Naive thymus-derived CD8-positive, alpha-beta T cell (primary cell): ENCODE data around the gene IL17B. TPM values are rescaled to one million over a fixed set of nuclear protein-coding genes. Genes with fewer than 3 reads are reported as not detected.
A peak's percentile ranks its signal among the peaks of the same experiment; 100 is the strongest.

ENCODE experiments used
- ATAC-seq, 2 donors: fragments of 150-1000 bp; cut with Tn5 transposase in 1 of 2; sonication (Bioruptor Pico), chemical (Tn5 transposase) in 1 of 2; 1 replicate in 1 of 2; 2 replicates in 1 of 2; pipeline ENCODE4 v1.10.0; 2021; ENCODE audit warnings: mild to moderate bottlenecking in 2 of 2, moderate library complexity in 2 of 2
- POLR2A ChIA-PET: fragments of 350-600 bp; sonication (Branson Sonifier 250); formaldehyde crosslinking; loops from one replicate; lab custom pipeline; 2021; ENCODE audit warnings: antibody characterized with exemption; lab: Charles Lee
- DNase-seq, 10 donors: peaks; one replicate each; pipeline versions ENCODE4 v3.0.0 to v3.0.0-alpha.2; 2020 to 2022
- H3K27ac Mint-ChIP-seq, 10 donors: one replicate each; pipeline ENCODE4 v1.8.0; 2020 to 2022; ENCODE audit warnings: mild to moderate bottlenecking in 10 of 10, mixed read lengths in 10 of 10, moderate library complexity in 4 of 10, inconsistent platforms in 1 of 10
- H3K27me3 Mint-ChIP-seq, 5 donors: one replicate each; pipeline ENCODE4 v1.8.0; 2021 to 2022; ENCODE audit warnings: mixed read lengths in 5 of 5
- H3K36me3 Mint-ChIP-seq, 3 donors: one replicate each; pipeline ENCODE4 v1.8.0; 2020 to 2022; ENCODE audit warnings: mixed read lengths in 3 of 3, mild to moderate bottlenecking in 2 of 3, inconsistent platforms in 1 of 3
- H3K4me1 Mint-ChIP-seq, 4 donors: one replicate each; pipeline ENCODE4 v1.8.0; 2021 to 2022; ENCODE audit warnings: mixed read lengths in 4 of 4
- H3K4me3 Mint-ChIP-seq, 10 donors: one replicate each; pipeline ENCODE4 v1.8.0; 2020 to 2022; ENCODE audit warnings: mild to moderate bottlenecking in 10 of 10, mixed read lengths in 10 of 10, moderate library complexity in 6 of 10, inconsistent platforms in 1 of 10
- H3K9me3 Mint-ChIP-seq, 9 donors: one replicate each; pipeline ENCODE4 v1.8.0; 2020 to 2022; ENCODE audit warnings: mixed read lengths in 9 of 9, mild to moderate bottlenecking in 3 of 9, inconsistent platforms in 1 of 9, moderate library complexity in 1 of 9
- polyA plus RNA-seq, 3 donors: library from polyadenylated mRNA; unstranded; fragments of 300-500 nt; fragmentation: Illumina TruSeq; gene quantifications; one replicate each; pipeline ENCODE4 v1.2.3, GENCODE V29; 2021
- total RNA-seq, 8 experiments: library from RNA in 2 of 8; stranded (reverse) in 2 of 8; gene quantifications; one replicate each; pipeline ENCODE4 v1.2.3 and lab custom pipeline; 2021 to 2026

The IL17B gene
- total and polyA plus RNA-seq, 5 experiments from 2014 or later, result not detected

GRCh38 chr5:149420545-149421371 is 41.7 kb upstream of the IL17B start:
- peaks cover 0 to 12% (median 6%) of the 10 kb centered on the region in 4 donors for H3K4me1 Mint-ChIP-seq
- no peak overlapping the region for H3K4me3 Mint-ChIP-seq
- ATAC-seq (no peak), DNase-seq (no peak)
- no peaks in the 10 kb centered on the region for H3K9me3 Mint-ChIP-seq
- no peaks in the 10 kb centered on the region for H3K36me3 Mint-ChIP-seq
- POLR2A ChIA-PET, result no interaction called here
- H3K27ac Mint-ChIP-seq, result no peak overlapping the region
- peaks cover 0 to 3% (median 0%) of the 10 kb centered on the region in 5 donors for H3K27me3 Mint-ChIP-seq

- Mint-ChIP-seq H3K9me3 (no peaks in the 10 kb centered on the region), H3K4me3 (no peak overlapping the region), H3K27ac (peak overlapping the region in 2 of 10 donors; percentile 3 to 29), H3K36me3 (no peaks in the 10 kb centered on the region), H3K27me3 (peaks cover 0 to 3% (median 0%) of the 10 kb centered on the region in 5 donors), H3K4me1 (peaks cover 0 to 12% (median 6%) of the 10 kb centered on the region in 4 donors)
- POLR2A ChIA-PET, result no interaction called here
- DNase-seq, result peak in 1 of 10 donors; percentile 50
- ATAC-seq, result no peak
These were observed 40.9 kb upstream of the IL17B start for GRCh38 chr5:149419859-149420544.

DNA sequence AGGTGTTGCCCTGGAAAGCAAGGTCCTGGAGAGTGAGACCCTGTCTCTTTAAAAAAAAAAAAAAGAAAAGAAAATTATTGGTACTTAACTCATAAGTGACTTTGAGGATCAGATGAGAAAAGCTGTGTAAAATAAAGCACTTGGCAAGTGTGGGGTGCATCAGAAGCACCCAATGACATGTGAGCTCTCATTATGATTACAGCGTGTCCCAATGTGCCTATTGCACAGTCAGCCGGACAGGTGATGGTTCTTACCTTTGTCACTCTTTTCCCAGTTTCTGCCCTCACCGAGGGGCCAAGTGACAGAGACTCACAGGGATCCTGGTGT is 40.4 kb upstream of the IL17B start:
- peaks cover 0 to 3% (median 0%) of the 10 kb centered on the region in 5 donors for H3K27me3 Mint-ChIP-seq
- DNase-seq (no peak), ATAC-seq (no peak)
- no peak overlapping the region for H3K27ac Mint-ChIP-seq
- no peaks in the 10 kb centered on the region for H3K9me3 Mint-ChIP-seq
- POLR2A ChIA-PET, result no interaction called here
- H3K4me3 Mint-ChIP-seq, result no peak overlapping the region
- H3K4me1 Mint-ChIP-seq, result peaks cover 0 to 12% (median 6%) of the 10 kb centered on the region in 4 donors
- no peaks in the 10 kb centered on the region for H3K36me3 Mint-ChIP-seq

GRCh38 chr5:149418910-149419531 is 39.9 kb upstream of the IL17B start:
- ATAC-seq, result no peak
- no peak for DNase-seq
- POLR2A ChIA-PET, result no interaction called here
- no peaks in the 10 kb centered on the region for H3K9me3 Mint-ChIP-seq
- H3K27ac Mint-ChIP-seq, result no peak overlapping the region
- H3K36me3 Mint-ChIP-seq, result no peaks in the 10 kb centered on the region
- H3K4me1 Mint-ChIP-seq, result peaks cover 0 to 12% (median 6%) of the 10 kb centered on the region in 4 donors
- peaks cover 0 to 3% (median 0%) of the 10 kb centered on the region in 5 donors for H3K27me3 Mint-ChIP-seq
- no peak overlapping the region for H3K4me3 Mint-ChIP-seq

- H3K36me3 Mint-ChIP-seq, result no peaks in the 10 kb centered on the region
- POLR2A ChIA-PET, result no interaction called here
- H3K27me3 Mint-ChIP-seq, result peaks cover 0 to 3% (median 0%) of the 10 kb centered on the region in 5 donors
- no peak overlapping the region for H3K4me3 Mint-ChIP-seq
- no peak for ATAC-seq
- peaks cover 0 to 9% (median 6%) of the 10 kb centered on the region in 4 donors for H3K4me1 Mint-ChIP-seq
- DNase-seq, result peak in 1 of 10 donors; percentile 41
- no peaks in the 10 kb centered on the region for H3K9me3 Mint-ChIP-seq
- peak overlapping the region in 2 of 10 donors; percentile 14 to 27 for H3K27ac Mint-ChIP-seq
These were observed 38.7 kb upstream of the IL17B start for GRCh38 chr5:149417711-149418368.

DNA sequence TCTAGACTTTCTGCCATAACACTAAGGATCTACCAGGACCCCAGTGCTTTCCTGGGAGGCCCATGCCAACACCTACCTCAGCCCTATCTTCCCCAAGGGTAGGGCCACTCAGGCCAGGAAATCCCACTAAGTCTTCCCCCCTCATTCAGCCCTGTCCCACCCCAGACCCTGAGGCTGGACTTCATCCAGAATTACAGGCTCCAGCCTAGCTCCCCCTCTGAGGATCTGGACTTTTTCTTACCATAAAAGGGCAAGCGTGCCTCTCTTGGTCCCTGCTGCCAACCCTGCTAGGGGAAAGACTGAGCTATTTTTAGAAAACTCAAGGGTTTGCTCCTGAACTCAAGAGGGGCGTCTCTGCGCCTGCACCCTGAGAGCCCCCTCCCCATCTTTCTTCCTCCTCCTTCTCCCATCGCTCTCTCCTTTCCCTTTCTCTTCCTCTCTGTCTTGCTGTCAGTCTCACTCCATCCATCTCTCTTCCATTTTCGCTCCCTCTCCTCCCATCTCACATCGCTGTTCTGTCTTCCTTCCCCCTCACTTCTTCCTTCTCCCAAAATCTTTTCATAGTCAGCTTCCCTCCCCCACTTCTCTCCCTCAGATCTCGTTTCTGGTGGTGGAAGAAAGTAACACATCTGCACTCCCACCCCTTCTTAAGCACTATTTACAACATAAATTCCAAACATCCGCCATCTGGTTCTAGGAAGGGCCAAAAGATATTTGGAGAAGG is 38.1 kb upstream of the IL17B start:
- H3K36me3 Mint-ChIP-seq, result no peaks in the 10 kb centered on the region
- peak overlapping the region in 2 of 10 donors; percentile 14 to 27 for H3K27ac Mint-ChIP-seq
- POLR2A ChIA-PET, result no interaction called here
- peaks cover 0 to 5% (median 4%) of the 10 kb centered on the region in 4 donors for H3K4me1 Mint-ChIP-seq
- DNase-seq (peak in 1 of 10 donors; percentile 15), ATAC-seq (no peak)
- H3K9me3 Mint-ChIP-seq, result no peaks in the 10 kb centered on the region
- no peak overlapping the region for H3K4me3 Mint-ChIP-seq
- peaks cover 0 to 3% (median 0%) of the 10 kb centered on the region in 5 donors for H3K27me3 Mint-ChIP-seq

- Mint-ChIP-seq H3K27ac (no peak overlapping the region), H3K4me3 (no peak overlapping the region), H3K9me3 (no peaks in the 10 kb centered on the region), H3K4me1 (peaks cover 0 to 2% (median 0%) of the 10 kb centered on the region in 4 donors), H3K27me3 (peaks cover 0 to 3% (median 0%) of the 10 kb centered on the region in 5 donors), H3K36me3 (no peaks in the 10 kb centered on the region)
- peak in 1 of 10 donors; percentile 37 for DNase-seq
- POLR2A ChIA-PET, result no interaction called here
- no peak for ATAC-seq
These were observed 36.2 kb upstream of the IL17B start for GRCh38 chr5:149415066-149415967.

GRCh38 chr5:149414405-149415065 is 35.4 kb upstream of the IL17B start:
- ATAC-seq (no peak), DNase-seq (peak in 1 of 10 donors; percentile 38)
- Mint-ChIP-seq H3K9me3 (no peaks in the 10 kb centered on the region), H3K27me3 (peaks cover 0 to 5% (median 0%) of the 10 kb centered on the region in 5 donors), H3K4me3 (no peak overlapping the region), H3K27ac (no peak overlapping the region), H3K36me3 (no peaks in the 10 kb centered on the region), H3K4me1 (peaks cover 0 to 2% (median 0%) of the 10 kb centered on the region in 4 donors)
- POLR2A ChIA-PET, result no interaction called here

DNA sequence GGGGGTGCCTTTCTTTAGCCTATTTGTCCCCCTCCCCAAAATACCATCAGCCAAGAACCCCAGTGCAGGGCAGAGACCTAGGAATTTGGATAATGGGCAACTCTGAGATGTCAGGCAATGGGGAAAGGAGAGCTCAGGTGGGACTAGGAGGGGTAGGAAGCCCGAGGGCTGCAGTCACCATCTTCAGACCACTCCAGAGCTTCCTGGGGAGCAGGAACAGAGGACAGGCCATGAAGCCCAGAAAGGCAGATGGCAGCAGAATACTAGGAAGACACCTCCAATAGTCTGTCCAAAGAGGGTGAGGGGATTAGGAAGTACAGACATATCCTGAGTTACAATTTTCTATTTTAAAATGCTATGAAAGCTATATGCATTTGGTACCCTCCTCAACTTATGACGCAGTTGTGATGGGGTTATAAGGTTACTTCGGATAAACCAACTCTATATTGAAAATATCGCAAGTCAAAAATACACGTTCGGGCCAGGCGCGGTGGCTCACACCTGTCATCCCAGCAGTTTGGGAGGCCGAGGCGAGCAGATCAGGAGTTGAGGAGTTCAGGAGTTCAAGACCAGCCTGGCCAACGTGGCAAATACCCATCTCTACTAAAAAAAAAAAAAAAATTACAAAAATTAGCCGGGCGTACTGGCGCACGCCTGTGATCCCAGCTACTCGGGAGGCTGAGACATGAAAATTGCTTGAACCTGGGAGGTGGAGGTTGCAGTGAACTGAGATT is 34.6 kb upstream of the IL17B start:
- Mint-ChIP-seq H3K4me1 (peaks cover 0 to 2% (median 0%) of the 10 kb centered on the region in 4 donors), H3K4me3 (no peak overlapping the region), H3K27ac (no peak overlapping the region), H3K36me3 (no peaks in the 10 kb centered on the region), H3K9me3 (no peaks in the 10 kb centered on the region), H3K27me3 (peaks cover 0 to 5% (median 0%) of the 10 kb centered on the region in 5 donors)
- ATAC-seq (no peak), DNase-seq (no peak)
- POLR2A ChIA-PET, result no interaction called here

GRCh38 chr5:149412783-149413476 is 33.8 kb upstream of the IL17B start:
- H3K27ac Mint-ChIP-seq, result no peak overlapping the region

More at GRCh38 chr5:149412783-149413476, 33.8 kb upstream of the IL17B start:
- peak in 1 of 10 donors; percentile 27 for DNase-seq
- H3K9me3 Mint-ChIP-seq, result no peaks in the 10 kb centered on the region
- no peak for ATAC-seq
- peaks cover 0 to 5% (median 0%) of the 10 kb centered on the region in 5 donors for H3K27me3 Mint-ChIP-seq
- peaks cover 0 to 2% (median 0%) of the 10 kb centered on the region in 4 donors for H3K4me1 Mint-ChIP-seq
- POLR2A ChIA-PET, result no interaction called here
- no peaks in the 10 kb centered on the region for H3K36me3 Mint-ChIP-seq
- no peak overlapping the region for H3K4me3 Mint-ChIP-seq
